ENCODE measurements around the gene SRRD.

GRCh38 chr22:26496456-26496855 is 12.8 kb downstream of the SRRD start:
- TF ChIP-seq POLR2A (IDR thresholded peaks at IDR 0.05) (no peak), CTCF (IDR thresholded peaks at IDR 0.05) (no peak), POLR2AphosphoS5 (IDR thresholded peaks at IDR 0.05) (no peak), EP300 (IDR thresholded peaks at IDR 0.05) (no peak)

All from stomach (tissue), 4 donors.